Measurements from ENCODE around the gene ITK.

DNA sequence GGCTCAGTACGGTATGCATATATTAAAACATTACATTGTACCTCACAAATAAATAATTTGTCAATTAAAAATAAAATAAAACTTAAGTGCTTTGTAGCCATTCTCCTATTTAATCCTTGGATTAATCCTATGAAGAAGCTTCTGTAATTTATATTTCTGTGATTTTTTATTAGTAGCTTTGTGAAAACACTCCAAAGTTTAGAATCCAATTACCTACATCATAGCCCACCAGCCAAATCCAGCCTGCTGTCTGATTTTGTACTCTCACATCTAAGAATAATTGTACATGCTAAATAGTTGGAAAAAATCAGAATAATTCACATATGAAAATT lies 48.4 kb upstream of the ITK start:
- TF ChIP-seq CTCF (IDR thresholded peaks at IDR 0.05), result no peak
- no peak for TF ChIP-seq POLR2A (IDR thresholded peaks at IDR 0.05)
